GM20000 (cell line): ENCODE data around the gene PDXP.

Experiments
- DNase-seq: peaks from one replicate; pipeline ENCODE4 v3.0.0; 2012; ENCODE audit warnings: low spot score
- CTCF ChIP-seq: IDR thresholded peaks from 2 replicates; pipeline ENCODE4 v1.5.1; 2012; ENCODE audit warnings: mild to moderate bottlenecking, control low read depth; ENCODE audit errors: extremely low read depth, missing control alignments

The PDXP gene

GRCh38 chr22:37625737-37626136 lies 32.8 kb upstream of the PDXP start:
- no peak for DNase-seq
- TF ChIP-seq CTCF = no peak

GRCh38 chr22:37626144-37626543 lies 32.4 kb upstream of the PDXP start:
- no peak for TF ChIP-seq CTCF
- DNase-seq = no peak

GRCh38 chr22:37626556-37627075 lies 31.9 kb upstream of the PDXP start:
- no peak for DNase-seq
- TF ChIP-seq CTCF = no peak

- TF ChIP-seq CTCF = no peak
- no peak for DNase-seq
These were observed 31.4 kb upstream of the PDXP start for GRCh38 chr22:37627121-37627520.

GRCh38 chr22:37627545-37627944 lies 31.0 kb upstream of the PDXP start:
- no peak for TF ChIP-seq CTCF
- DNase-seq = no peak

GRCh38 chr22:37628830-37629229 lies 29.7 kb upstream of the PDXP start:
- no peak for TF ChIP-seq CTCF

GRCh38 chr22:37629928-37630327 lies 28.6 kb upstream of the PDXP start:
- TF ChIP-seq CTCF = no peak
- DNase-seq = no peak

More at GRCh38 chr22:37628830-37629229, 29.7 kb upstream of the PDXP start:
- no peak for DNase-seq
